NCI-H526 treated with DMSO at 0.1 percent for 48 hours (cell line): ENCODE results near the gene DMRTB1.

Source experiments
- DNase-seq: peaks from one replicate; lab custom pipeline; 2025; lab: John Stamatoyannopoulos, UW

DMRTB1 gene

GRCh38 chr1:53463961-53464899, 5.0 kb downstream of the DMRTB1 start:
- DNase-seq = peak; percentile 38

- no peak for DNase-seq
Measured at GRCh38 chr1:53465023-53465957, 6.1 kb downstream of the DMRTB1 start.

GRCh38 chr1:53467391-53467790, 8.2 kb downstream of the DMRTB1 start:
- DNase-seq = no peak

GRCh38 chr1:53468374-53468773, 9.2 kb downstream of the DMRTB1 start:
- DNase-seq = no peak

- no peak for DNase-seq
Measured at GRCh38 chr1:53469373-53469772, 10.2 kb downstream of the DMRTB1 start.

GRCh38 chr1:53470155-53470554, 11.0 kb downstream of the DMRTB1 start:
- DNase-seq = peak; percentile 68

- DNase-seq = no peak
Measured at GRCh38 chr1:53470584-53470983, 11.4 kb downstream of the DMRTB1 start.

- DNase-seq = no peak
Measured at GRCh38 chr1:53471000-53471399, 11.8 kb downstream of the DMRTB1 start.

GRCh38 chr1:53473463-53473862, 14.3 kb downstream of the DMRTB1 start:
- no peak for DNase-seq

- no peak for DNase-seq
Measured at GRCh38 chr1:53475664-53476063, 16.5 kb downstream of the DMRTB1 start.

GRCh38 chr1:53476579-53476978, 17.4 kb downstream of the DMRTB1 start:
- no peak for DNase-seq

GRCh38 chr1:53477651-53478501, 18.7 kb downstream of the DMRTB1 start:
- no peak for DNase-seq

GRCh38 chr1:53478502-53478818, 19.3 kb downstream of the DMRTB1 start:
- no peak for DNase-seq

- no peak for DNase-seq
Measured at GRCh38 chr1:53480678-53481077, 21.5 kb downstream of the DMRTB1 start.

- no peak for DNase-seq
Measured at GRCh38 chr1:53481456-53481855, 22.3 kb downstream of the DMRTB1 start.

- no peak for DNase-seq
Measured at GRCh38 chr1:53482441-53483153, 23.4 kb downstream of the DMRTB1 start.

GRCh38 chr1:53483170-53483569, 24.0 kb downstream of the DMRTB1 start:
- DNase-seq = no peak

GRCh38 chr1:53483656-53484055, 24.5 kb downstream of the DMRTB1 start:
- no peak for DNase-seq

- no peak for DNase-seq
Measured at GRCh38 chr1:53484705-53485477, 25.7 kb downstream of the DMRTB1 start.
